Measurements from ENCODE around the gene DOP1B. TPM values are rescaled to one million over a fixed set of nuclear protein-coding genes. Genes with fewer than 3 reads are reported as not detected.
A peak's percentile ranks its signal among the peaks of the same experiment; 100 is the strongest.
"Not testable (repeated sequence)": the region's sequence is repeated elsewhere in the genome, so short reads cannot be mapped to it uniquely, and the experiment has no call there.

DOP1B gene
- total RNA-seq, 1 donor from 2014 or later, result 24.6 TPM

DNA sequence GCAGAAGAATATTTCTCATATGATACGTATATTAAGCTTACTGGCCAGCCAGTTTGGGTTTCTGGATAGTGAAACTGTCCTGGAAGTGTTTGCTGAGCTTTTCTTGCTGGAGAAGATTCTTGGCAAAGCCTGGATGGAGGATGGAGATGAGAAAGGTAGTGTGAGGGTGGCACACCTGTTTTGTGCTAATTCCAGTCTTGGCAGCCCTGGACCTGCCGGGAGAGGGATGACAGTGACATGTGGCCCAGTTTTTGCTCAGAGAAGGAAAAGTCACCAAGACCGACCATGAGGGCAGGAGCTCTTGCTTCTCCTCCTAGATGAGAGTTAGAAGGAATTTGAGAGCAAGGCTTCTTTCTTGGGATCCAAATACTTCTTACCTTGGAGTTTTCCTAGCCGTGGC lies 34.1 kb downstream of the DOP1B start:
- Histone ChIP-seq H3K4me1 (peaks cover 19% of the 10 kb centered on the region), H3K9me3 (no peaks in the 10 kb centered on the region), H3K36me3 (no peaks in the 10 kb centered on the region), H3K27ac (no peak overlapping the region), H3K4me3 (no peak overlapping the region), H3K27me3 (ENCODE audit: low read depth) (no peaks in the 10 kb centered on the region)
- intact Hi-C loops (cut with DNase I), result no loop called here
- no peak for DNase-seq
- ATAC-seq, result no peak
- no peak for TF ChIP-seq CTCF (IDR thresholded peaks at IDR 0.05)

DNA sequence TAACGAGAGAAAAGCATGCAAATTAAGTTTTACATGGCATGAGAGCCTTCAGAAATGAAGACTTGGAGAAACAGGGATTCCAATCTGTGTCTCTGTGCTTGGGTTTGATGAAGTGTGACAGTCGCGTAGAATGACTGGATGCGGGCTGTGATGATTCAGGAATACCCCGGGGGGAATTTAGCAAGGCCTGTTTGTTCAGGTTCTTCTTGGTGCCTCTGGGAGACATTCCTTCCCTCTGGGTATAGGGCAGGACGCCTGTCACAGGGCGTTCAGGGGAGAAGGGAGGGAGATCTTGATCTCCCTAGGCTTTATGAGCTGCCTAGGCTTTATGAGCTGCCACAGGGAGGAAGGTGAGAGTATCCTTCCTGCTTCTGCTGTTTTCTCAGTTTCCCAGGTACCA lies 36.6 kb downstream of the DOP1B start:
- DNase-seq (no peak), ATAC-seq (no peak)
- no peak overlapping the region for H3K4me3 ChIP-seq
- H3K36me3 ChIP-seq, result no peaks in the 10 kb centered on the region
- intact Hi-C loops (cut with DNase I), result no loop called here
- no peaks in the 10 kb centered on the region for H3K9me3 ChIP-seq
- TF ChIP-seq CTCF (IDR thresholded peaks at IDR 0.05), result no peak
- no peaks in the 10 kb centered on the region for H3K27me3 ChIP-seq (ENCODE audit: low read depth)
- peaks cover 14% of the 10 kb centered on the region for H3K4me1 ChIP-seq
- H3K27ac ChIP-seq, result no peak overlapping the region

DNA sequence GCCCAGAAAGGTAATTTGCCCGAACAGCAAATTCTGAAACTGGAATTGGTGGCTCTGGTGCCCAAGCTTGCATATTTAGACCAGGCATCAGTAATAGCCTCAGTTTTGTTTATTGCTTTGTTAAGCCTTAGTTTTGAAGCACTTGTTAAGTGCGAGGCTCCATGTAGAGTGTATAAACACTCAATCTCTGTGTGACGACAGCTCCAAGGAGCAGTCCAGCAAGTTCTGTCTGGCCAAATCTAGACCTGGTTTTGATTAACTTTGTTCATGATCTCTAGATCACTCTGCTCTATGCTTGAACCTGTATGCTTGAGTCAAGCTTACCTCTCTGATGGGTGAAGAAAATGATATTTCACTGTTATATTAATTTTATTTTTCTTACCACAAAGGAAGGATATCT lies 37.4 kb downstream of the DOP1B start:
- DNase-seq (no peak), ATAC-seq (peak; percentile 89 to 97)
- Histone ChIP-seq H3K9me3 (no peaks in the 10 kb centered on the region), H3K27ac (no peak overlapping the region), H3K27me3 (ENCODE audit: low read depth) (no peaks in the 10 kb centered on the region), H3K36me3 (no peaks in the 10 kb centered on the region), H3K4me3 (no peak overlapping the region), H3K4me1 (peaks cover 5% of the 10 kb centered on the region)
- no peak for TF ChIP-seq CTCF (IDR thresholded peaks at IDR 0.05)
- intact Hi-C loops (cut with DNase I), result no loop called here

DNA sequence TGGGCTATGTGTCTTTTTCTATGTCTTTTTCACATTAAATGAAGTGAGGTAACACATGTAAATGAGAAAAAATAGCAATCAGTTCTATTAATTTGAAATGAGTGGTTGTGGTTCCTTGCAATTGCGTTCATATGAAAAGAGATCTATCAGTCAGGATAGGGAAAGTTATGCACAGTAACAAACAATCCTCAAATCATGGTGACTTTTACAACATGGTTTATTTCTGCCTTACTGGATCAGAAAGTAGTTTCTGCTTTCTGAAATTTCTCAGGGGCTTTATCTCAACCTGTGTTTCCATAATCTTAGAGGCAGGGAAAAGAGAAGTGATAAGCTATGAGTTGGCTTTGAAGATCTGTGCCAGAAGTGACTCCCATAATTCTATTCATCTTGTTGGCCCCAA lies 39.0 kb downstream of the DOP1B start:
- DNase-seq (no peak), ATAC-seq (no peak)
- no peak for TF ChIP-seq CTCF (IDR thresholded peaks at IDR 0.05)
- Histone ChIP-seq H3K4me3 (no peak overlapping the region), H3K36me3 (no peaks in the 10 kb centered on the region), H3K9me3 (no peaks in the 10 kb centered on the region), H3K4me1 (no peaks in the 10 kb centered on the region), H3K27me3 (ENCODE audit: low read depth) (no peaks in the 10 kb centered on the region), H3K27ac (no peak overlapping the region)
- intact Hi-C loops (cut with DNase I), result no loop called here

DNA sequence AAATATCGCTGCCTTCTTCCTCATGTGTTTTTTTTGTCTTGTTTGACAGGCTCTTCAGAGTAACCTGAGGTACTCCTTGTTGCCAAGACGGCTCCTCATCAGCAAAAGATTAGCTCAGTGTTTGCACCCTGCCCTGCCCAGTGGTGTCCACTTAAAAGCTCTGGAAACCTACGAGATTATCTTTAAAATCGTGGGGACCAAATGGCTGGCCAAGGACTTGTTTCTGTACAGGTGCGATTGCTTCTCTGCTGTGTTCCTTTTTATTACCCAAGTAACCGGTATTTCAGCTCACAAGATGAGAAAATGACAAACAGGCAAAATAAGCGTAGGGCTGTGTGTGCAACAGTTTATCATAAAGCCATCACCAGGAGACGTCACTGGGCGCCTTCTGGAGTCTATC lies 42.4 kb downstream of the DOP1B start:
- no peaks in the 10 kb centered on the region for H3K4me1 ChIP-seq
- intact Hi-C loops (cut with DNase I), result no loop called here
- ATAC-seq (no peak), DNase-seq (no peak)
- H3K36me3 ChIP-seq, result no peaks in the 10 kb centered on the region
- no peak overlapping the region for H3K4me3 ChIP-seq
- TF ChIP-seq CTCF (IDR thresholded peaks at IDR 0.05), result no peak
- H3K27ac ChIP-seq, result no peak overlapping the region
- no peaks in the 10 kb centered on the region for H3K9me3 ChIP-seq
- H3K27me3 ChIP-seq (ENCODE audit: low read depth), result no peaks in the 10 kb centered on the region

DNA sequence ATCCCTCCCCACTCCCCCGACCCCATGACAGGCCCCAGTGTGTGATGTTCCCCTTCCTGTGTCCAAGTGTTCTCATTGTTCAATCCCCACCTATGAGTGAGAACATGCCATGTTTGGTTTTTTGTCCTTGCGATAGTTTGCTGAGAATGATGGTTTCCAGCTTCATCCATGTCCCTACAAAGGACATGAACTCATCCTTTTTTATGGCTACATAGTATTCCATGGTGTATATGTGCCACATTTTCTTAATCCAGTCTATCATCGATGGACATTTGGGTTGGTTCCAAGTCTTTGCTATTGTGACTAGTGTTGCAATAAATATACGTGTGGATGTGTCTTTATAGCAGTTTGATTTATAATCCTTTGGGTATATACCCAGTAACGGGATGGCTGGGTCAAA lies 43.0 kb downstream of the DOP1B start:
- H3K36me3 ChIP-seq; H3K27ac ChIP-seq; intact Hi-C loops (cut with DNase I); H3K4me1 ChIP-seq; H3K27me3 ChIP-seq (ENCODE audit: low read depth); H3K9me3 ChIP-seq; DNase-seq; H3K4me3 ChIP-seq; ATAC-seq: not testable (repeated sequence)

Data from lower lobe of right lung (tissue), 2 donors.